HFF-Myc (cell line): ENCODE results near the gene EVL.

ENCODE experiments used
- DNase-seq: peaks from one replicate; pipeline ENCODE4 v3.0.0-alpha.2; 2011; ENCODE audit warnings: low read depth; ENCODE audit errors: extremely low read depth
- H3K4me3 ChIP-seq: replicated peaks from 2 replicates; pipeline ENCODE4 v1.5.1; 2011; ENCODE audit warnings: low read depth, mild to moderate bottlenecking, control low read depth, low read length
- CTCF ChIP-seq: IDR thresholded peaks from 2 replicates; pipeline ENCODE4 v1.5.1; 2012; ENCODE audit warnings: mild to moderate bottlenecking, low read depth, low read length, control low read depth; ENCODE audit errors: missing control alignments

The EVL gene

GRCh38 chr14:100147181-100147631 lies 82.0 kb downstream of the EVL start:
- no peak overlapping the region for H3K4me3 ChIP-seq
- no peak for TF ChIP-seq CTCF
- no peak for DNase-seq

GRCh38 chr14:100147691-100148464 lies 82.7 kb downstream of the EVL start:
- no peak for DNase-seq
- TF ChIP-seq CTCF = no peak
- H3K4me3 ChIP-seq = no peak overlapping the region

- no peak for DNase-seq
Measured at GRCh38 chr14:100148837-100149731, 83.9 kb downstream of the EVL start.

GRCh38 chr14:100149851-100150611 lies 84.8 kb downstream of the EVL start:
- no peak for DNase-seq
- no peak for TF ChIP-seq CTCF
- H3K4me3 ChIP-seq = no peak overlapping the region

More at GRCh38 chr14:100148837-100149731, 83.9 kb downstream of the EVL start:
- no peak overlapping the region for H3K4me3 ChIP-seq
- TF ChIP-seq CTCF = no peak

GRCh38 chr14:100150932-100151587 lies 85.8 kb downstream of the EVL start:
- no peak overlapping the region for H3K4me3 ChIP-seq
- DNase-seq = no peak
- no peak for TF ChIP-seq CTCF

- TF ChIP-seq CTCF = no peak
- H3K4me3 ChIP-seq = no peak overlapping the region
- no peak for DNase-seq
Measured at GRCh38 chr14:100152091-100152490, 86.9 kb downstream of the EVL start.
